Osteoblast (primary cell): ENCODE results near the gene PSD2. TPM values are rescaled to one million over a fixed set of nuclear protein-coding genes. Genes with fewer than 3 reads are reported as not detected.

Experiments used
- DNase-seq: peaks from one replicate; pipeline ENCODE4 v3.0.0; 2011; ENCODE audit warnings: low spot score, mixed read lengths; ENCODE audit not compliant: insufficient read length; ENCODE audit errors: missing footprints
- H2AFZ ChIP-seq: 2 replicates; pipeline ENCODE4 v1.6.0; 2011; ENCODE audit warnings: mild to moderate bottlenecking, low read length
- H3K27ac ChIP-seq: 2 replicates; pipeline ENCODE4 v1.5.1; 2011; ENCODE audit warnings: mild to moderate bottlenecking, low read depth, low read length, moderate library complexity
- H3K27me3 ChIP-seq: 2 replicates; pipeline ENCODE4 v1.6.0; 2012; ENCODE audit warnings: mild to moderate bottlenecking, control low read depth, inconsistent platforms, low read length, moderate library complexity; ENCODE audit not compliant: insufficient read depth
- H3K36me3 ChIP-seq: 2 replicates; pipeline ENCODE4 v1.5.1; 2011; ENCODE audit warnings: mild to moderate bottlenecking, low read length, control low read depth, moderate library complexity; ENCODE audit not compliant: insufficient read depth
- H3K4me1 ChIP-seq: 2 replicates; pipeline ENCODE4 v1.5.1; 2011; ENCODE audit warnings: mild to moderate bottlenecking, low read length, control low read depth, moderate library complexity; ENCODE audit not compliant: insufficient read depth
- H3K4me2 ChIP-seq: 2 replicates; pipeline ENCODE4 v1.6.0; 2011; ENCODE audit warnings: mild to moderate bottlenecking, low read length; ENCODE audit not compliant: insufficient read depth
- H3K4me3 ChIP-seq: fragments of 200-600 bp; sonication (generic); 3 replicates; pipeline ENCODE4 v1.5.1; 2012; ENCODE audit warnings: mild to moderate bottlenecking, low read length, inconsistent platforms; ENCODE audit not compliant: insufficient read depth
- H3K79me2 ChIP-seq: 2 replicates; pipeline ENCODE4 v1.6.0; 2012; ENCODE audit warnings: mild to moderate bottlenecking, low read length, control low read depth, inconsistent platforms; ENCODE audit not compliant: insufficient read depth
- H3K9me3 ChIP-seq: 2 replicates; pipeline ENCODE4 v1.5.1; 2011; ENCODE audit warnings: low read depth, low read length, control low read depth
- H4K20me1 ChIP-seq: 2 replicates; pipeline ENCODE4 v1.6.0; 2012; ENCODE audit warnings: mild to moderate bottlenecking, low read length, control low read depth; ENCODE audit not compliant: insufficient read depth
- total RNA-seq: library from RNA; depleted of rRNA; stranded (reverse); fragments of >200 nt; gene quantifications from 2 replicates; pipeline ENCODE4 v1.2.3, GENCODE V29; 2012
- TF ChIP-seq, protein P1 (sequence below): IDR thresholded peaks from 2 replicates; pipeline ENCODE4 v1.5.1; 2011; ENCODE audit warnings: mild to moderate bottlenecking, low read depth, low read length, moderate library complexity; ENCODE audit errors: extremely low read depth

Gene PSD2
- total RNA-seq, 1 donor = 0.36 TPM

DNA sequence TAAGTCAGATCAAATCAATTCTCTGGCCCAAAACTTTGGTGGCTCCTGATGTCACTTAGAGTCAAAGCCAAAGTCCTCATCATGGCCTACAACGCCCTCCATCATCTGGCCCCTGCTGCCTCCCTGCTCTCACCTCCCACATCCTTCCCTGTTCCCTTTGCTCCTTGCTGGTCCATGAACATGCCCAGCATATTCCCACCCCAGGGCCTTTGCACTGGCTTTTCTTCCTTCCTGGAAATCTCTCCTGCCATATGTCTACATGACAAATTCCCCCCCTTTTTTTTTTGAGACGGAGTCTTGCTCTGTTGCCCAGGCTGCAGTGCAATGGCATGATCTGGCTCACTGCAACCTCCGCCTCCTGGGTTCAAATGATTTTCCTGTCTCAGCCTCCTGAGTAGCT lies 11.1 kb upstream of the PSD2 start:
- no peak overlapping the region for H3K4me2 ChIP-seq
- H3K4me1 ChIP-seq = peaks cover 4% of the 10 kb centered on the region
- H3K4me3 ChIP-seq = no peak overlapping the region
- TF ChIP-seq, protein P1, sequence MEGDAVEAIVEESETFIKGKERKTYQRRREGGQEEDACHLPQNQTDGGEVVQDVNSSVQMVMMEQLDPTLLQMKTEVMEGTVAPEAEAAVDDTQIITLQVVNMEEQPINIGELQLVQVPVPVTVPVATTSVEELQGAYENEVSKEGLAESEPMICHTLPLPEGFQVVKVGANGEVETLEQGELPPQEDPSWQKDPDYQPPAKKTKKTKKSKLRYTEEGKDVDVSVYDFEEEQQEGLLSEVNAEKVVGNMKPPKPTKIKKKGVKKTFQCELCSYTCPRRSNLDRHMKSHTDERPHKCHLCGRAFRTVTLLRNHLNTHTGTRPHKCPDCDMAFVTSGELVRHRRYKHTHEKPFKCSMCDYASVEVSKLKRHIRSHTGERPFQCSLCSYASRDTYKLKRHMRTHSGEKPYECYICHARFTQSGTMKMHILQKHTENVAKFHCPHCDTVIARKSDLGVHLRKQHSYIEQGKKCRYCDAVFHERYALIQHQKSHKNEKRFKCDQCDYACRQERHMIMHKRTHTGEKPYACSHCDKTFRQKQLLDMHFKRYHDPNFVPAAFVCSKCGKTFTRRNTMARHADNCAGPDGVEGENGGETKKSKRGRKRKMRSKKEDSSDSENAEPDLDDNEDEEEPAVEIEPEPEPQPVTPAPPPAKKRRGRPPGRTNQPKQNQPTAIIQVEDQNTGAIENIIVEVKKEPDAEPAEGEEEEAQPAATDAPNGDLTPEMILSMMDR = no peak
- DNase-seq = peak; percentile 68
- no peaks in the 10 kb centered on the region for H3K79me2 ChIP-seq
- H3K27me3 ChIP-seq = peaks cover 6% of the 10 kb centered on the region
- H3K27ac ChIP-seq = no peak overlapping the region
- H3K36me3 ChIP-seq = no peaks in the 10 kb centered on the region
- peaks cover 4% of the 10 kb centered on the region for H4K20me1 ChIP-seq
- no peaks in the 10 kb centered on the region for H3K9me3 ChIP-seq
- no peak overlapping the region for H2AFZ ChIP-seq

DNA sequence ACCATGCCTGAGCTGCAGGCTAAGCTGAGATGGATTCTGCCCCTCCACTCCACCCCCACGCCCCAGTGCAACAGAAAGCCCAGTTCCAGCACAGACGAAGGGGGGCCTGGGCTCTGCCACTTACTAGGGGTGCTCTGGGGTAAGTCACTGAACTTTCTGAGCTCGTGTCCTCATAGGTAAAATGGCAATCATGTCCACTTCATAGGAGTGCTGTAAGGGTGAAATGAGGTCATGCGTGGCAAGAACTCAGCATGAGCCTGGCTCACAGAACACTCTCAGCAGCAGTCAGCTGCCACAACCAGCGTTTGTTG lies 8.4 kb upstream of the PSD2 start:
- Histone ChIP-seq H3K79me2 (no peaks in the 10 kb centered on the region), H3K27ac (no peak overlapping the region), H4K20me1 (peaks cover 4% of the 10 kb centered on the region), H3K9me3 (no peaks in the 10 kb centered on the region), H3K4me1 (peaks cover 4% of the 10 kb centered on the region), H3K27me3 (peaks cover 8% of the 10 kb centered on the region), H3K36me3 (no peaks in the 10 kb centered on the region), H3K4me3 (no peak overlapping the region), H3K4me2 (peak overlapping the region; percentile 91), H2AFZ (no peak overlapping the region)
- TF ChIP-seq, protein P1 = no peak
- DNase-seq = no peak

DNA sequence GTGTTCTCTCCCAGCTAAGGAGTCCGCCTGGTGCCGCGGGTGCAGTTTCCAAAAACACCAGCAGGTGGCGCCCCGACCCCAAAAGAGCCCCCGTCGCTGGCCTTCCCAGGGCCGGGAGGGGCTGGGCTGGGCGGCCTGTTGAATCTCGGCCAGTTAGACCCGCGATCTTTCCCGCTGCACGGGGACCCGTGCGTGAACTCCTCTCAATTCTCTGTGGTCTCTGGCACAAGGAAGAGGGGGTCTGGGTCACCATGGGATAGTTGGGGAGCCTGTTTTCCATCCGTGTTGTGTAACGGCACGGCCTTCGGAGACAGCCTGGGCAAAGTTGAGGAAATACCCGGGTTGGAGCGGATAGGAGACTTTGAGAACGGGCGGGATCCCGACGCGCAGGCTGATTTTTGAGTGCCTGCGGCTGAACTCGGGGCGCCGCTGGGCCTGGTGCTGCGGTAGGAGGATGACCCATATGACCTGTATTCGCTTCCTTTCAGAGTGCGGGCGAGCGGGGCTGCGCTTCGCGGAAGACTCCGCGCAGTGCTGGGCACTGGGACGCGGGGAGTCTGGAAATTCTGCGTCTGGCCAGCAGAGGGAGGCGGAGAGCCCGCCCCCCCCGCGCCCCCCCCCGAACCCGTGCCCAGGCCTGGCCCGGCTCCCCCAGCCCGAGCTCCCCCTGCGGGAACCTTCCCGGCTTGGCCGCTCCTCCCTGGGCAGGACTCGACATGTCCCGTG lies 7.9 kb upstream of the PSD2 start:
- H3K36me3 ChIP-seq = no peaks in the 10 kb centered on the region
- peak overlapping the region; percentile 91 for H3K4me2 ChIP-seq
- H3K27ac ChIP-seq = no peak overlapping the region
- H3K9me3 ChIP-seq = no peaks in the 10 kb centered on the region
- H3K79me2 ChIP-seq = no peaks in the 10 kb centered on the region
- peak overlapping the region; percentile 88 for H3K4me3 ChIP-seq
- peaks cover 8% of the 10 kb centered on the region for H3K27me3 ChIP-seq
- TF ChIP-seq, protein P1 = peak; percentile 88
- H4K20me1 ChIP-seq = peaks cover 4% of the 10 kb centered on the region
- peak overlapping the region; percentile 99 for H2AFZ ChIP-seq
- H3K4me1 ChIP-seq = peaks cover 4% of the 10 kb centered on the region
- peak; percentile 99 for DNase-seq

DNA sequence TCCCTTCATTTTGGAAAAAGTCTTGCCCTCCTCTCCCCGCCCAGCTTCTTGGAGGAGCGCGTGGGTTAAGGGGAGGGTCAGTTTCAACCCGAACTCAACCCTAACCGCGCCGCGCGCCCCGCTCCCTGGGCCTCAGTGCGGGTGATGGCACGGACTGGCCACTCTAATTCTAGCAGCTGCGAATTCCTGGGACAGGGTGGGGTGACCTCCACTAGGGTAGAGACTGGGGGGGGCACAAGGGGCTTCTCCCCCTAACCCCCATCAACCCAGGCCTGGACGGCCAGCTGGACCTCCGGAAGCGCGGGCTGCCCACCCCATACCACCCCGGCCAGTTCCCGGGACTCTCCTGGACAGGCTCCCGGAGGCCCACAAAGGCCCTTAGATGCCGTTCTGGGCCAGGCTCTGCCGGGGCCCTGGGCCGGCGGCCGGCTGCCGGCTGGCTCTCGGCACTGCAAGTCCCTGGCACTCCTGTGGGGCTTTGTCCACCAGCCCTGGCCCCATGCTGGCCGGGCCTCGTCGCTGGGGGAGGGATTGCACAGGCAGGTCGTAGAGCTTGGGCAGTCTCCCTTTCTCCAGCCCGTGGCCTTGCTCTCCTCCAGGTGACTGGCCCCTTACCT lies 7.2 kb upstream of the PSD2 start:
- H3K9me3 ChIP-seq = no peaks in the 10 kb centered on the region
- H3K36me3 ChIP-seq = no peaks in the 10 kb centered on the region
- peaks cover 1% of the 10 kb centered on the region for H4K20me1 ChIP-seq
- H3K27ac ChIP-seq = no peak overlapping the region
- peak; percentile 93 for DNase-seq
- peaks cover 4% of the 10 kb centered on the region for H3K4me1 ChIP-seq
- peak overlapping the region; percentile 91 for H3K4me2 ChIP-seq
- peak overlapping the region; percentile 88 for H3K4me3 ChIP-seq
- H3K27me3 ChIP-seq = peaks cover 8% of the 10 kb centered on the region
- TF ChIP-seq, protein P1 = no peak
- H3K79me2 ChIP-seq = no peaks in the 10 kb centered on the region
- H2AFZ ChIP-seq = peak overlapping the region; percentile 91
